Neural progenitor cell (in vitro differentiated cells): Measurements from ENCODE around the gene HSPG2. TPM values are rescaled to one million over a fixed set of nuclear protein-coding genes. Genes with fewer than 3 reads are reported as not detected.
A peak's percentile ranks its signal among the peaks of the same experiment; 100 is the strongest.

Experiments used
- DNase-seq: peaks from one replicate; pipeline ENCODE4 v3.0.0-alpha.2; 2016; ENCODE audit warnings: low spot score
- H2AFZ ChIP-seq: fragments of 200-600 bp; sonication (generic); replicated peaks from 2 replicates; pipeline ENCODE4 v1.6.1; 2016; ENCODE audit warnings: antibody characterized with exemption
- H3F3A ChIP-seq: fragments of 200-600 bp; sonication (generic); 2 replicates; pipeline ENCODE4 v1.6.1; 2016; ENCODE audit warnings: antibody characterized with exemption, low read depth
- H3K27ac ChIP-seq: fragments of 200-600 bp; sonication (generic); 2 replicates; pipeline ENCODE4 v1.5.1; 2016; ENCODE audit warnings: mild to moderate bottlenecking
- H3K27me3 ChIP-seq: fragments of 200-600 bp; sonication (generic); 2 replicates; pipeline ENCODE4 v1.6.1; 2016; ENCODE audit warnings: mild to moderate bottlenecking, moderate library complexity
- H3K36me3 ChIP-seq: fragments of 200-600 bp; sonication (generic); 2 replicates; pipeline ENCODE4 v1.5.1; 2016
- H3K4me1 ChIP-seq: fragments of 200-600 bp; sonication (generic); 2 replicates; pipeline ENCODE4 v1.6.1; 2016; ENCODE audit warnings: mixed run types
- H3K4me2 ChIP-seq: fragments of 200-600 bp; sonication (generic); 2 replicates; pipeline ENCODE4 v1.6.1; 2016
- H3K4me3 ChIP-seq: fragments of 200-600 bp; sonication (generic); 2 replicates; pipeline ENCODE4 v1.5.1; 2016
- H3K79me2 ChIP-seq: fragments of 200-600 bp; sonication (generic); 2 replicates; pipeline ENCODE4 v1.6.1; 2016; ENCODE audit warnings: low read depth
- H3K9ac ChIP-seq: fragments of 200-600 bp; sonication (generic); 2 replicates; pipeline ENCODE4 v1.6.1; 2016
- H3K9me3 ChIP-seq: fragments of 200-600 bp; sonication (generic); 2 replicates; pipeline ENCODE4 v1.5.1; 2016; ENCODE audit warnings: low read depth
- H4K20me1 ChIP-seq: fragments of 200-600 bp; sonication (generic); 2 replicates; pipeline ENCODE4 v1.6.1; 2016; ENCODE audit warnings: low read depth
- H3K27ac Mint-ChIP-seq: 3 replicates; pipeline ENCODE4 v1.8.0; 2021; ENCODE audit warnings: mixed read lengths
- H3K27me3 Mint-ChIP-seq: 2 replicates; pipeline ENCODE4 v1.8.0; 2022; ENCODE audit warnings: low read depth, mild to moderate bottlenecking, inconsistent platforms, moderate library complexity, mixed read lengths; ENCODE audit not compliant: insufficient read depth
- H3K36me3 Mint-ChIP-seq: 3 replicates; pipeline ENCODE4 v1.8.0; 2021; ENCODE audit warnings: mixed read lengths
- H3K4me1 Mint-ChIP-seq: 3 replicates; pipeline ENCODE4 v1.8.0; 2021; ENCODE audit warnings: mixed read lengths
- H3K4me3 Mint-ChIP-seq: 3 replicates; pipeline ENCODE4 v1.8.0; 2021; ENCODE audit warnings: mild to moderate bottlenecking, moderate library complexity, mixed read lengths
- H3K9me3 Mint-ChIP-seq: 3 replicates; pipeline ENCODE4 v1.8.0; 2020; ENCODE audit warnings: mixed read lengths
- CTCF ChIP-seq: fragments of 200-600 bp; sonication (generic); IDR thresholded peaks from 2 replicates; pipeline ENCODE4 v1.5.1; 2017; ENCODE audit warnings: antibody characterized with exemption, mild to moderate bottlenecking
- EZH2 ChIP-seq: fragments of 200-600 bp; sonication (generic); IDR thresholded peaks from 2 replicates; pipeline ENCODE4 v1.6.1; 2017; ENCODE audit warnings: antibody characterized with exemption, mild to moderate bottlenecking, moderate library complexity
- EZH2phosphoT487 ChIP-seq: fragments of 200-600 bp; sonication (generic); IDR thresholded peaks from 2 replicates; pipeline ENCODE4 v1.6.1; 2017; ENCODE audit warnings: antibody characterized with exemption
- total RNA-seq: library from RNA; depleted of rRNA; stranded (reverse); fragments of >200 nt; gene quantifications from 2 replicates; pipeline ENCODE4 v1.2.3, GENCODE V29; 2015; ENCODE audit warnings: low replicate concordance

HSPG2 gene
- total RNA-seq, 1 donor from 2014 or later: 6.9 TPM

DNA sequence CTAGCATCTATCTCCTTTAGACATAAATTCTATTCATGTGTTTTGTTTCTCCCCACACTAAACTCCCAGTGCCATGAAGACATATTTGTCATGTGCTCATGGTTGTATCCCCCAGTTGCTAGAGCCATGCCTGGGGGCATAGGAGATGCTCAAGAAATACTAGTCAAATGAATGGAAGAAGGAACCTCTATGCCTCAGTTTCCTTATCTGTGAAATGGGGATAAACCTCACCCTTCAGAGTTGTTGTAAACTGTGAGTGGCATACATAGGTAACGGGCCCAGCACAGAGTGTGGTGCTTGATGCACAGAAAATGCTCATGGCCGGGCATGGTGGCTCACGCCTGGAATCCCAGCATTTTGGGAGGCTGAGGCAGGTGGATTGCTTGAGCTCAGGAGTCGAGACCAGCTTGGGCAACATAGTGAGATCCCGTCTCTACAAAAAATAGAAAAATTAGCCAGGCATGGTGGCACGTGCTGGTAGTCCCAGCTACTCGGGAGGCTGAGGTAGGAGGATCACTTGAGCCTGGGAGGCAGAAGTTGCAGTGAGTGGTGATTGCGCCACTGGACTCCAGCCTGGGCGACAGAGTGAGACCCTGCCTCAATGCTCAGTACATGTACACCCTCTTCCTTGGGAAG lies 116.4 kb downstream of the HSPG2 start:
- no peak for TF ChIP-seq EZH2phosphoT487
- no peak for TF ChIP-seq EZH2
- no peak for TF ChIP-seq CTCF
- no peaks in the 10 kb centered on the region for H3K9me3 ChIP-seq
- Mint-ChIP-seq H3K9me3 (no peaks in the 10 kb centered on the region), H3K27ac (peak overlapping the region; percentile 81), H3K4me3 (peak overlapping the region; percentile 34), H3K4me1 (peaks cover 22% of the 10 kb centered on the region), H3K36me3 (peaks cover 2% of the 10 kb centered on the region), H3K27me3 (peaks cover 3% of the 10 kb centered on the region)
- no peaks in the 10 kb centered on the region for H3K27me3 ChIP-seq
- H4K20me1 ChIP-seq: no peaks in the 10 kb centered on the region
- no peak overlapping the region for H3K4me2 ChIP-seq
- no peaks in the 10 kb centered on the region for H3K36me3 ChIP-seq
- no peak overlapping the region for H3K27ac ChIP-seq
- no peaks in the 10 kb centered on the region for H3K79me2 ChIP-seq
- no peak overlapping the region for H3K4me3 ChIP-seq
- H2AFZ ChIP-seq: no peak overlapping the region
- no peaks in the 10 kb centered on the region for H3K4me1 ChIP-seq
- DNase-seq: no peak
- peaks cover 5% of the 10 kb centered on the region for H3F3A ChIP-seq
- H3K9ac ChIP-seq: no peak overlapping the region

GRCh38 chr1:21818656-21819055 lies 118.5 kb downstream of the HSPG2 start:
- Histone ChIP-seq H3K79me2 (no peaks in the 10 kb centered on the region), H3F3A (peaks cover 5% of the 10 kb centered on the region), H3K27me3 (peaks cover 5% of the 10 kb centered on the region), H3K9ac (no peak overlapping the region), H3K4me1 (no peaks in the 10 kb centered on the region), H3K9me3 (no peaks in the 10 kb centered on the region), H3K36me3 (no peaks in the 10 kb centered on the region), H3K4me3 (no peak overlapping the region), H4K20me1 (no peaks in the 10 kb centered on the region), H3K4me2 (no peak overlapping the region), H2AFZ (no peak overlapping the region), H3K27ac (no peak overlapping the region)
- TF ChIP-seq EZH2 (no peak), EZH2phosphoT487 (no peak), CTCF (no peak)
- H3K27me3 Mint-ChIP-seq: peaks cover 3% of the 10 kb centered on the region
- H3K4me3 Mint-ChIP-seq: no peak overlapping the region
- no peak overlapping the region for H3K27ac Mint-ChIP-seq
- no peaks in the 10 kb centered on the region for H3K9me3 Mint-ChIP-seq
- H3K4me1 Mint-ChIP-seq: peaks cover 26% of the 10 kb centered on the region
- peak; percentile 73 for DNase-seq
- peaks cover 2% of the 10 kb centered on the region for H3K36me3 Mint-ChIP-seq

- Histone ChIP-seq H3F3A (peaks cover 5% of the 10 kb centered on the region), H3K4me3 (no peak overlapping the region), H4K20me1 (no peaks in the 10 kb centered on the region), H3K4me2 (no peak overlapping the region), H3K79me2 (no peaks in the 10 kb centered on the region), H3K36me3 (no peaks in the 10 kb centered on the region), H3K27me3 (peaks cover 13% of the 10 kb centered on the region), H3K27ac (no peak overlapping the region), H2AFZ (no peak overlapping the region), H3K9me3 (no peaks in the 10 kb centered on the region), H3K4me1 (no peaks in the 10 kb centered on the region), H3K9ac (no peak overlapping the region)
- Mint-ChIP-seq H3K4me3 (peak overlapping the region; percentile 36), H3K9me3 (no peaks in the 10 kb centered on the region), H3K36me3 (peaks cover 2% of the 10 kb centered on the region), H3K27me3 (peaks cover 6% of the 10 kb centered on the region), H3K4me1 (peaks cover 30% of the 10 kb centered on the region), H3K27ac (peak overlapping the region; percentile 54)
- TF ChIP-seq EZH2phosphoT487 (no peak), EZH2 (no peak), CTCF (no peak)
- no peak for DNase-seq
These were observed 120.4 kb downstream of the HSPG2 start for GRCh38 chr1:21816602-21817302.
